Right lobe of liver (tissue), 6 donors: Measurements from ENCODE around the gene KRTAP4-1. TPM values are rescaled to one million over a fixed set of nuclear protein-coding genes. Genes with fewer than 3 reads are reported as not detected.
"Not testable (repeated sequence)": the region's sequence is repeated elsewhere in the genome, so short reads cannot be mapped to it uniquely, and the experiment has no call there.

Experiments used
- ATAC-seq, 4 donors: fragments of 200-7000 bp; cut with Tn5 transposase; one replicate each; pipeline ENCODE4 v1.9.1; 2020; ENCODE audit warnings: mild to moderate bottlenecking in 4 of 4, moderate library complexity in 4 of 4
- DNase-seq, 3 donors: peaks; one replicate each; pipeline ENCODE4 v3.0.0-alpha.2; 2020
- H3K27ac ChIP-seq, 3 donors: fragments of 200-600 bp; one replicate each; pipeline ENCODE4 v1.8.0; 2022
- H3K27me3 ChIP-seq, 2 donors: fragments of 200-600 bp; one replicate each; pipeline ENCODE4 v1.8.0; 2022
- H3K36me3 ChIP-seq, 4 donors: fragments of 200-600 bp; sonication (generic) in 1 of 4; one replicate each; pipeline versions ENCODE4 v1.5.1 to v1.8.0; 2017 to 2022; ENCODE audit warnings: control low read depth in 1 of 4
- H3K4me1 ChIP-seq, 4 donors: fragments of 200-600 bp; sonication (generic) in 1 of 4; one replicate each; pipeline versions ENCODE4 v1.5.1 to v1.8.0; 2017 to 2022; ENCODE audit warnings: control low read depth in 1 of 4
- H3K4me3 ChIP-seq, 3 donors: fragments of 200-600 bp; one replicate each; pipeline ENCODE4 v1.8.0; 2022
- H3K9me3 ChIP-seq, 4 donors: fragments of 200-600 bp; sonication (generic) in 1 of 4; one replicate each; pipeline versions ENCODE4 v1.5.1 to v1.8.0; 2017 to 2022; ENCODE audit warnings: control low read depth in 1 of 4
- CTCF ChIP-seq, 4 donors: fragments of 200-600 bp in 3 of 4; fragments of 450-650 bp in 1 of 4; IDR thresholded peaks; one replicate each; pipeline versions ENCODE4 v1.5.1 to v1.8.0; 2016 to 2022; ENCODE audit warnings: antibody characterized with exemption in 4 of 4, mild to moderate bottlenecking in 2 of 4
- POLR2A ChIP-seq: fragments of 450-650 bp; IDR thresholded peaks from one replicate; pipeline ENCODE4 v1.6.1; 2017; ENCODE audit warnings: antibody characterized with exemption, mild to moderate bottlenecking
- WGBS: methylation state at CpG from one replicate; pipeline ENCODE4 v1.1.6; 2018; ENCODE audit warnings: low coverage, low lambda C conversion rate; ENCODE audit not compliant: insufficient coverage; ENCODE audit errors: missing lambda C conversion rate; 5-methylcytosine and 5-hydroxymethylcytosine counted together
- intact Hi-C, 2 donors: fragments of 100-400 bp; cut with DNase I; formaldehyde crosslinking; loops; one replicate each; pipeline versions ENCODE4 v1.11.2 to v1.14.1; 2022
- small RNA-seq, 2 experiments: library from RNA; depleted of rRNA; stranded (forward); fragments of <200 nt; gene quantifications; one replicate each; pipeline ENCODE3, GENCODE V24; 2016
- total RNA-seq, 6 experiments: library from RNA; depleted of rRNA in 2 of 6; stranded (reverse); fragments of >200 nt in 2 of 6; fragmentation: NEBNext Ultra II Directional in 3 of 6; extraction: Animal tissue kit (Norgen Biotek cat#: 25700) in 3 of 6; gene quantifications; one replicate each; pipeline versions ENCODE4 v1.1.0 to v1.2.4, GENCODE V29; 2016 to 2023
- donor health status: DM: no; HTN: yes; CAD: no.
- donor health status: DM: no; HTN: no; CAD: no.
- donor health status: DM: no; HTN: no; CAD: no.
- donor health status: DM: no; HTN: yes; CAD: no.
- donor health status: DM: no; HTN: yes; CAD: no.

KRTAP4-1 gene
- total RNA-seq, 6 experiments from 2014 or later = not detected

GRCh38 chr17:41145261-41145660 lies 39.5 kb downstream of the KRTAP4-1 start:
- 62% methylated on average over 2 of the region's 2 CpGs for WGBS
- DNase-seq = no peak
- Histone ChIP-seq H3K4me3 (no peak overlapping the region), H3K27ac (no peak overlapping the region), H3K4me1 (no peaks in the 10 kb centered on the region), H3K9me3 (no peaks in the 10 kb centered on the region), H3K36me3 (no peaks in the 10 kb centered on the region), H3K27me3 (no peaks in the 10 kb centered on the region)
- TF ChIP-seq POLR2A (no peak), CTCF (IDR thresholded peaks at IDR 0.05) (no peak)
- ATAC-seq = no peak
- intact Hi-C loops = no loop called here

GRCh38 chr17:41144846-41145245 lies 39.9 kb downstream of the KRTAP4-1 start:
- Histone ChIP-seq H3K4me1 (no peaks in the 10 kb centered on the region), H3K36me3 (no peaks in the 10 kb centered on the region), H3K27me3 (no peaks in the 10 kb centered on the region), H3K4me3 (no peak overlapping the region), H3K9me3 (no peaks in the 10 kb centered on the region), H3K27ac (no peak overlapping the region)
- intact Hi-C loops = no loop called here
- WGBS = 68% methylated on average over 1 of the region's 1 CpG
- ATAC-seq (no peak), DNase-seq (no peak)
- TF ChIP-seq CTCF (IDR thresholded peaks at IDR 0.05) (no peak), POLR2A (no peak)

- TF ChIP-seq POLR2A (no peak), CTCF (IDR thresholded peaks at IDR 0.05) (no peak)
- no peaks in the 10 kb centered on the region for H3K27me3 ChIP-seq
- intact Hi-C loops = no loop called here
- H3K4me1 ChIP-seq = no peaks in the 10 kb centered on the region
- DNase-seq (no peak), ATAC-seq (no peak)
- H3K4me3 ChIP-seq = no peak overlapping the region
- H3K27ac ChIP-seq = no peak overlapping the region
- H3K36me3 ChIP-seq = no peaks in the 10 kb centered on the region
- H3K9me3 ChIP-seq = no peaks in the 10 kb centered on the region
Observed at GRCh38 chr17:41141361-41141760, 43.4 kb downstream of the KRTAP4-1 start.

- no peak for DNase-seq
- Histone ChIP-seq H3K27me3 (no peaks in the 10 kb centered on the region), H3K9me3 (no peaks in the 10 kb centered on the region), H3K36me3 (no peaks in the 10 kb centered on the region), H3K4me1 (no peaks in the 10 kb centered on the region), H3K27ac (no peak within 1 kb of the TSS), H3K4me3 (no peak within 1 kb of the TSS)
- ATAC-seq = no peak
- 53% methylated on average over 4 of the region's 6 CpGs for WGBS
- intact Hi-C loops = no loop called here
- TF ChIP-seq POLR2A (no peak), CTCF (IDR thresholded peaks at IDR 0.05) (no peak)
Observed at GRCh38 chr17:41140360-41141131, 44.2 kb downstream of the KRTAP4-1 start, which contains the start of gene KRTAP4-6. TSS of gene KRTAP4-6 (minus strand) at chr17:41140544. CDS start at chr17:41140487, 57 bp downstream.

GRCh38 chr17:41139865-41140264 lies 44.8 kb downstream of the KRTAP4-1 start:
- H3K27me3 ChIP-seq, H3K36me3 ChIP-seq, H3K9me3 ChIP-seq, DNase-seq, intact Hi-C loops, H3K27ac ChIP-seq, ATAC-seq, H3K4me3 ChIP-seq, H3K4me1 ChIP-seq: not testable (repeated sequence)
- 63% methylated on average over 8 of the region's 12 CpGs for WGBS

Small RNA genes lying within 50 kb of the gene (small RNA-seq; reads per million reads assigned to genes)
- gene KRTAP4-17P = 0 reads per million in 2 experiments

Other genes starting within 250 kb of the KRTAP4-1 start
- gene KRT23, start 247.3 kb downstream of the KRTAP4-1 start, total RNA-seq = 10 to 100 TPM in 2 of 6 experiments, 1 to 10 TPM in 1, under 1 TPM in 1, not detected in 2; 0.49 to 17.6 (median 10.0) TPM
- not detected for gene KRT39, start 218.0 kb downstream of the KRTAP4-1 start, total RNA-seq
- gene KRT40, start 200.6 kb downstream of the KRTAP4-1 start, total RNA-seq = not detected
- gene KRTAP3-3, start 190.7 kb downstream of the KRTAP4-1 start, total RNA-seq = not detected
- not detected for gene KRTAP3-2, start 185.0 kb downstream of the KRTAP4-1 start, total RNA-seq
- not detected for gene KRTAP3-1, start 175.8 kb downstream of the KRTAP4-1 start, total RNA-seq
- not detected for gene KRTAP1-5, start 157.7 kb downstream of the KRTAP4-1 start, total RNA-seq
- gene KRTAP1-4, start 154.7 kb downstream of the KRTAP4-1 start, total RNA-seq = not detected
- not detected for gene KRTAP1-3, start 150.0 kb downstream of the KRTAP4-1 start, total RNA-seq
- not detected for gene KRTAP1-1, start 143.5 kb downstream of the KRTAP4-1 start, total RNA-seq
- not detected for gene KRTAP2-1, start 137.6 kb downstream of the KRTAP4-1 start, total RNA-seq
- not detected for gene KRTAP2-2, start 129.7 kb downstream of the KRTAP4-1 start, total RNA-seq
- gene KRTAP2-3, start 124.8 kb downstream of the KRTAP4-1 start, total RNA-seq = not detected
- gene KRTAP2-4, start 119.0 kb downstream of the KRTAP4-1 start, total RNA-seq = not detected
- not detected for gene KRTAP4-7, start 100.8 kb downstream of the KRTAP4-1 start, total RNA-seq
- not detected for gene KRTAP4-8, start 86.8 kb downstream of the KRTAP4-1 start, total RNA-seq
- gene KRTAP4-16, start 82.7 kb downstream of the KRTAP4-1 start, total RNA-seq = not detected
- gene KRTAP4-9, start 79.5 kb downstream of the KRTAP4-1 start, total RNA-seq = not detected
- not detected for gene KRTAP4-11, start 66.5 kb downstream of the KRTAP4-1 start, total RNA-seq
- not detected for gene KRTAP4-12, start 60.7 kb downstream of the KRTAP4-1 start, total RNA-seq
- gene KRTAP4-6, start 44.4 kb downstream of the KRTAP4-1 start, total RNA-seq = not detected
- gene KRTAP4-5, start 35.1 kb downstream of the KRTAP4-1 start, total RNA-seq = not detected
- not detected for gene KRTAP4-4, start 24.2 kb downstream of the KRTAP4-1 start, total RNA-seq
- not detected for gene KRTAP4-3, start 16.7 kb downstream of the KRTAP4-1 start, total RNA-seq
- gene KRTAP4-2, start 6.7 kb downstream of the KRTAP4-1 start, total RNA-seq = not detected
- not detected for gene KRTAP9-1, start 5.0 kb upstream of the KRTAP4-1 start, total RNA-seq
- not detected for gene KRTAP9-2, start 41.7 kb upstream of the KRTAP4-1 start, total RNA-seq
- not detected for gene KRTAP9-3, start 47.5 kb upstream of the KRTAP4-1 start, total RNA-seq
- not detected for gene KRTAP9-8, start 53.1 kb upstream of the KRTAP4-1 start, total RNA-seq
- gene KRTAP9-4, start 64.8 kb upstream of the KRTAP4-1 start, total RNA-seq = not detected
- not detected for gene KRTAP9-9, start 70.5 kb upstream of the KRTAP4-1 start, total RNA-seq
- gene KRTAP9-6, start 80.5 kb upstream of the KRTAP4-1 start, total RNA-seq = not detected
- not detected for gene KRTAP9-7, start 90.8 kb upstream of the KRTAP4-1 start, total RNA-seq
- not detected for gene KRTAP29-1, start 117.9 kb upstream of the KRTAP4-1 start, total RNA-seq
- not detected for gene KRTAP16-1, start 124.4 kb upstream of the KRTAP4-1 start, total RNA-seq
- gene KRTAP17-1, start 130.8 kb upstream of the KRTAP4-1 start, total RNA-seq = not detected
- gene KRT33A, start 165.9 kb upstream of the KRTAP4-1 start, total RNA-seq = not detected
- not detected for gene KRT33B, start 184.9 kb upstream of the KRTAP4-1 start, total RNA-seq
- gene KRT34, start 197.4 kb upstream of the KRTAP4-1 start, total RNA-seq = not detected
- gene KRT31, start 212.7 kb upstream of the KRTAP4-1 start, total RNA-seq = not detected
- not detected for gene KRT37, start 239.7 kb upstream of the KRTAP4-1 start, total RNA-seq